Duodenal mucosa (tissue), 2 donors: ENCODE data around the gene C1GALT1.

Source experiments
- H3K27ac ChIP-seq: one replicate; pipeline ENCODE4 v1.7.0; 2013; ENCODE audit warnings: low read depth, low read length
- H3K27me3 ChIP-seq, 2 donors: one replicate each; pipeline ENCODE4 v1.7.0; 2013; ENCODE audit warnings: low read length in 2 of 2, control low read depth in 1 of 2; ENCODE audit not compliant: insufficient read depth in 2 of 2, control insufficient read depth in 1 of 2
- H3K36me3 ChIP-seq, 2 donors: one replicate each; pipeline ENCODE4 v1.7.0; 2013; ENCODE audit warnings: low read length in 2 of 2, control low read depth in 1 of 2; ENCODE audit not compliant: insufficient read depth in 2 of 2, control insufficient read depth in 1 of 2
- H3K4me1 ChIP-seq, 2 donors: one replicate each; pipeline ENCODE4 v1.7.0; 2013; ENCODE audit warnings: low read length in 2 of 2, control low read depth in 1 of 2; ENCODE audit not compliant: insufficient read depth in 2 of 2, control insufficient read depth in 1 of 2
- H3K4me3 ChIP-seq, 2 donors: one replicate each; pipeline ENCODE4 v1.7.0; 2013; ENCODE audit warnings: low read length in 2 of 2, low read depth in 1 of 2
- H3K9ac ChIP-seq, 2 donors: one replicate each; pipeline ENCODE4 v1.7.0; 2013; ENCODE audit warnings: low read length in 2 of 2, low read depth in 1 of 2
- H3K9me3 ChIP-seq, 2 donors: one replicate each; pipeline ENCODE4 v1.7.0; 2013; ENCODE audit warnings: low read length in 2 of 2, control low read depth in 1 of 2; ENCODE audit not compliant: control insufficient read depth in 1 of 2

The C1GALT1 gene

GRCh38 chr7:7292608-7293007 is 110.3 kb downstream of the C1GALT1 start:
- Histone ChIP-seq H3K9me3 (no peaks in the 10 kb centered on the region), H3K9ac (no peak overlapping the region), H3K27ac (no peak overlapping the region), H3K36me3 (no peaks in the 10 kb centered on the region), H3K27me3 (no peaks in the 10 kb centered on the region), H3K4me3 (no peak overlapping the region), H3K4me1 (peaks cover 0 to 8% of the 10 kb centered on the region in 2 donors)

- Histone ChIP-seq H3K27ac (no peak overlapping the region), H3K4me1 (peaks cover 0 to 8% of the 10 kb centered on the region in 2 donors), H3K9me3 (no peaks in the 10 kb centered on the region), H3K27me3 (no peaks in the 10 kb centered on the region), H3K9ac (no peak overlapping the region), H3K36me3 (no peaks in the 10 kb centered on the region), H3K4me3 (no peak overlapping the region)
These were observed 110.7 kb downstream of the C1GALT1 start for GRCh38 chr7:7293092-7293491.

- H3K4me3 ChIP-seq, result no peak overlapping the region
- no peaks in the 10 kb centered on the region for H3K9me3 ChIP-seq
- no peak overlapping the region for H3K9ac ChIP-seq
- H3K27ac ChIP-seq, result no peak overlapping the region
- H3K36me3 ChIP-seq, result no peaks in the 10 kb centered on the region
- H3K4me1 ChIP-seq, result peaks cover 0 to 8% of the 10 kb centered on the region in 2 donors
- H3K27me3 ChIP-seq, result no peaks in the 10 kb centered on the region
These were observed 112.6 kb downstream of the C1GALT1 start for GRCh38 chr7:7294911-7295310.
